Smooth muscle cell (in vitro differentiated cells): Measurements from ENCODE around the gene ADAP1. TPM values are rescaled to one million over a fixed set of nuclear protein-coding genes. Genes with fewer than 3 reads are reported as not detected.

ENCODE experiments used
- DNase-seq: peaks from one replicate; lab custom pipeline; 2025; ENCODE audit not compliant: unreplicated experiment; lab: John Stamatoyannopoulos, UW
- H2AFZ ChIP-seq: fragments of 200-600 bp; sonication (generic); 2 replicates; pipeline ENCODE4 v1.6.0; 2016; ENCODE audit warnings: antibody characterized with exemption, low read depth, mild to moderate bottlenecking
- H3F3A ChIP-seq: fragments of 200-600 bp; sonication (generic); 2 replicates; pipeline ENCODE4 v1.6.0; 2017; ENCODE audit warnings: antibody characterized with exemption, low read depth
- H3K27ac ChIP-seq: fragments of 200-600 bp; sonication (generic); 2 replicates; pipeline ENCODE4 v1.5.1; 2016; ENCODE audit warnings: low read depth, mild to moderate bottlenecking
- H3K27me3 ChIP-seq: fragments of 200-600 bp; sonication (generic); 2 replicates; pipeline ENCODE4 v1.6.1; 2016; ENCODE audit warnings: low read depth, mild to moderate bottlenecking
- H3K36me3 ChIP-seq: fragments of 200-600 bp; sonication (generic); 2 replicates; pipeline ENCODE4 v1.5.1; 2016; ENCODE audit warnings: low read depth
- H3K4me1 ChIP-seq: fragments of 200-600 bp; sonication (generic); 2 replicates; pipeline ENCODE4 v1.5.1; 2016; ENCODE audit warnings: low read depth
- H3K4me2 ChIP-seq: fragments of 200-600 bp; sonication (generic); 2 replicates; pipeline ENCODE4 v1.6.0; 2016; ENCODE audit warnings: mild to moderate bottlenecking
- H3K4me3 ChIP-seq: fragments of 200-600 bp; sonication (generic); 2 replicates; pipeline ENCODE4 v1.5.1; 2016; ENCODE audit warnings: mild to moderate bottlenecking
- H3K79me2 ChIP-seq: fragments of 200-600 bp; sonication (generic); 2 replicates; pipeline ENCODE4 v1.6.0; 2016; ENCODE audit warnings: low read depth, mild to moderate bottlenecking
- H3K9ac ChIP-seq: fragments of 200-600 bp; sonication (generic); 2 replicates; pipeline ENCODE4 v1.6.0; 2016; ENCODE audit warnings: low read depth
- H3K9me3 ChIP-seq: fragments of 200-600 bp; sonication (generic); replicated peaks from 2 replicates; pipeline ENCODE4 v1.5.1; 2016; ENCODE audit warnings: low read depth
- H4K20me1 ChIP-seq: fragments of 200-600 bp; sonication (generic); 2 replicates; pipeline ENCODE4 v1.6.0; 2016; ENCODE audit warnings: low read depth
- CTCF ChIP-seq: fragments of 200-600 bp; sonication (generic); IDR thresholded peaks from 2 replicates; pipeline ENCODE4 v1.5.1; 2017; ENCODE audit warnings: borderline replicate concordance, mild to moderate bottlenecking, antibody characterized with exemption; ENCODE audit not compliant: insufficient read depth, poor library complexity, severe bottlenecking
- WGBS: methylation state at CpG from one replicate; pipeline ENCODE4 v1.1.7; 2016; ENCODE audit warnings: low lambda C conversion rate; 5-methylcytosine and 5-hydroxymethylcytosine counted together
- polyA plus RNA-seq: library from polyadenylated mRNA; unstranded; fragments of >200 nt; fragmentation: Nextera tagmentation; extraction: Ambion mirVana; gene quantifications from 2 replicates; pipeline ENCODE4 v1.2.1, GENCODE V29; 2016
- total RNA-seq: library from RNA; depleted of rRNA; stranded (reverse); fragments of >200 nt; gene quantifications from 2 replicates; pipeline ENCODE4 v1.2.3, GENCODE V29; 2014

ADAP1 gene
- total and polyA plus RNA-seq, 2 experiments from 2014 or later: 1.3 to 2.0 TPM

DNA sequence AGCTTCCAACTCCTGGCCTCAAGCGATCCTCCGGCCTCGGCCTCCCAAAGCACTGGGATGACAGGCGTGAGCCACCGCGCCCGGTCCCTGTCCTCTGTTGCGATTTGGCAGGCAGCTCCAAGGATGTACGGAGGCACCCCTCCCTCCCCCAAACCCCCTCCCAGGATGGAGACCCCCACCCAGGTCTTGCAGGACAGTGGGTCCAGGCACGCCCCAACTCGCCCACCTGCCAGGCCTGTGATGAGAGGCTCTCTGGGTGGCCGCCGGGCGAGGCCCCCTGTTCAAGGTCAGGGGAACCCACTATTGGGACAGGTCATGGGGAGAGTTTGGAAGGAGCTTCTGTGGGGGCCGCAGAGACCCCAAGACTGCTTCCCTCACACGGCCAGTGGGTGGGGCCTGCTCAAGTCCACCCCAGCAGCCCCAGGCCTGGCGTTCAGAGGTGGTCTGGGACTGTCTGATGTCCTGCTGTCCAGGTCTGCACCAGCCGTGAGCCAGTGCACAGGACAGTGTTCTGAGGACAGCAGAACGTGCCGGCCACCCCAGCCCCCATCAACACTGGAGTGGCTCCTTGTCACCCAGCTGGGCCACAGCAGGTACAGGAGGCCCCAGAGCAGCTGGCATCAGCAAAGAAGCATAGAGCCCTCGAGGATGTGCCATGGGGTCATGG is 2.5 kb downstream of the ADAP1 start:
- no peak overlapping the region for H3K9ac ChIP-seq
- no peaks in the 10 kb centered on the region for H3K4me1 ChIP-seq
- WGBS: 94% methylated on average over 21 of the region's 21 CpGs
- no peak overlapping the region for H3K27ac ChIP-seq
- H3K79me2 ChIP-seq: no peaks in the 10 kb centered on the region
- no peak overlapping the region for H3K4me3 ChIP-seq
- no peak overlapping the region for H2AFZ ChIP-seq
- no peak for DNase-seq
- no peak overlapping the region for H3K4me2 ChIP-seq
- H3K27me3 ChIP-seq: peaks cover 30% of the 10 kb centered on the region
- peaks cover 20% of the 10 kb centered on the region for H4K20me1 ChIP-seq
- H3F3A ChIP-seq: no peaks in the 10 kb centered on the region
- no peak for TF ChIP-seq CTCF
- no peaks in the 10 kb centered on the region for H3K36me3 ChIP-seq
- no peaks in the 10 kb centered on the region for H3K9me3 ChIP-seq

- Histone ChIP-seq H3K4me1 (no peaks in the 10 kb centered on the region), H3K9ac (no peak overlapping the region), H2AFZ (no peak overlapping the region), H3K27me3 (peaks cover 16% of the 10 kb centered on the region), H4K20me1 (peaks cover 12% of the 10 kb centered on the region), H3K79me2 (no peaks in the 10 kb centered on the region), H3K4me2 (no peak overlapping the region), H3K36me3 (no peaks in the 10 kb centered on the region), H3K27ac (no peak overlapping the region), H3K4me3 (no peak overlapping the region), H3K9me3 (no peaks in the 10 kb centered on the region), H3F3A (no peaks in the 10 kb centered on the region)
- TF ChIP-seq CTCF: no peak
- no peak for DNase-seq
- 93% methylated on average over 28 of the region's 28 CpGs for WGBS
These were observed 5.2 kb downstream of the ADAP1 start for GRCh38 chr7:949021-949934.

GRCh38 chr7:947391-948210 is 6.9 kb downstream of the ADAP1 start:
- Histone ChIP-seq H3K9me3 (no peaks in the 10 kb centered on the region), H3K9ac (no peak overlapping the region), H3K27ac (no peak overlapping the region), H3F3A (no peaks in the 10 kb centered on the region), H2AFZ (no peak overlapping the region), H3K4me1 (no peaks in the 10 kb centered on the region), H3K4me2 (no peak overlapping the region), H3K79me2 (no peaks in the 10 kb centered on the region), H3K27me3 (peaks cover 2% of the 10 kb centered on the region), H3K36me3 (no peaks in the 10 kb centered on the region), H4K20me1 (no peaks in the 10 kb centered on the region), H3K4me3 (no peak overlapping the region)
- TF ChIP-seq CTCF: no peak
- DNase-seq: no peak
- 95% methylated on average over 28 of the region's 37 CpGs for WGBS
